Measurements from ENCODE around the gene UBE2L6. TPM values are rescaled to one million over a fixed set of nuclear protein-coding genes. Genes with fewer than 3 reads are reported as not detected.

UBE2L6 gene
- total and polyA plus RNA-seq, 2 of the 4 experiments (the other 2 are of a cell fraction) = 37.5 to 46.7 TPM

DNA sequence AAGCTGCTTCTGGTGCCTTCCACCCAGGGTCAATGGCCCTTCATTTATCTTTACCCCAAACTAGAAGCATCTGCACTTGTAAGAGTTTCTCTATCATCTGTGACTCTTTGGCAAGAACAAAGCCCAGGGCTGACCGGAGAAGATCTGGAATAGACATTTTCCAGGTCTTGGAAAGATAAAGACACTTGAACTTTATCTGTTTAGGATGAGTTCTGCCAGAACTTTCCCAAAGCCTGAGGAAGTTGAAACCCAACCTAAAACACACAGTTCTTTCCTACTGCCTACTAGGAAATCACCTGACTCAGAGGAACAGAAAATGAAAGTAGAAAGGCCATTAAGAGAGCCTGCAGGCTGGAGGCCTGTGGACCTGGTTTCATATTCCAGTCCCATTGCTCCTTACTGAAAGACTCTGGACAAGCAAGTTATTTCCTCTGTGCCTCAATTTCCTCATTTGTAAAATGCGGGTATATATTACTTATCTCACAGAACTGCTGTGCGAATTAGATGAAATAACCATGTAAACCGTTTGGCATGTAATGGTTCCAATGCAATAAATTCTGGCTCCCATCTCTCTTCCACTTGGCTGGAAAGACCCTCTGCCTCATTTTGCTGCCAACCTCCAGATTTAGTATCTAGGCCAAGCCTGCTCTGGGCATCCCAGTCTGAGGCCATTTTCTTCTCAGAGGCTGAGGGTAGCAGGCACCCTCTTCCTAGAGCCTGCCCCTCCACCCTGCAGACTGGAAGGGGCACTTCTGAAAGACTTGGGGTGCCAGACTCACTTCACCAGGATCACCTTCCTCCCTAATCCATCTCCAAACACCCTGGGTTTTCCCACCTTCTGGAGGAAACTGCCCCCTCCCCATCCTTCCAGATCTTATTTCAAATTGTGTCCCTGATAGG, 1.2 kb downstream of the UBE2L6 start:
- Histone ChIP-seq H3K4ac (ENCODE audit: low read depth, low read length) (peak overlapping the region; percentile 34), H4K5ac (ENCODE audit: low read depth, low read length) (peak overlapping the region; percentile 75), H2BK15ac (ENCODE audit: low read depth, low read length) (no peak overlapping the region; the same call in 2 of the 3 replicates), H2BK20ac (ENCODE audit: low read depth, low read length) (no peak overlapping the region), H4K20me1 (ENCODE audit: insufficient read depth, low read length) (0 out of 2 replicates have a peak, but pooled peaks cover 6% of the 10 kb centered on the region), H4K91ac (ENCODE audit: insufficient read depth, low read depth, low read length) (no peak overlapping the region), H3K79me1 (ENCODE audit: low read depth in 1 of 2, low read length in 2 of 2) (peaks cover 11 to 25% of the 10 kb centered on the region in 2 experiments; a peak in 3 of 4 replicates), H3K9ac (ENCODE audit: low read depth, low read length) (peak overlapping the region; percentile 75), H3K56ac (ENCODE audit: extremely low read depth, insufficient read depth, low read length) (no peak overlapping the region), H3K4me3 (ENCODE audit: insufficient read depth, low read depth, low read length) (peak overlapping the region; percentile 80), H2AFZ (replicated peaks; ENCODE audit: low read length, poor library complexity) (peak overlapping the region; percentile 62), H3K36me3 (ENCODE audit: control insufficient read depth, insufficient read depth, low read length) (no peaks in the 10 kb centered on the region), H2AK9ac (replicated peaks; ENCODE audit: low read depth, low read length, poor library complexity) (peak overlapping the region; percentile 89), H3K4me1 (ENCODE audit: control insufficient read depth, insufficient read depth, low read length) (peaks cover 11% of the 10 kb centered on the region), H3K27ac (ENCODE audit: insufficient read depth, low read length) (peak overlapping the region; percentile 57; the same call in 1 of the 2 replicates), H3K14ac (replicated peaks; ENCODE audit: low read depth, low read length) (peak overlapping the region; percentile 53), H3K9me1 (ENCODE audit: insufficient read depth, low read length) (peaks cover 4% of the 10 kb centered on the region; the same call in 1 of the 2 replicates), H3K4me2 (ENCODE audit: low read depth, low read length) (peak overlapping the region; percentile 98), H3K23ac (ENCODE audit: low read depth, low read length) (peak overlapping the region; percentile 30; the same call in 1 of the 2 replicates), H3K18ac (ENCODE audit: low read depth, low read length) (peak overlapping the region; percentile 7; the same call in 1 of the 2 replicates), H2BK5ac (ENCODE audit: low read depth, low read length, poor library complexity, severe bottlenecking) (peak overlapping the region; percentile 2), H3K9me3 (ENCODE audit: control insufficient read depth, insufficient read depth, low read length) (no peaks in the 10 kb centered on the region), H2AK5ac (ENCODE audit: low read depth, low read length) (peak overlapping the region; percentile 53; the same call in 1 of the 2 replicates), H2BK120ac (ENCODE audit: low read depth, low read length) (peak overlapping the region; percentile 21; the same call in 1 of the 2 replicates), H3K27me3 (ENCODE audit: control insufficient read depth, insufficient read depth, low read length) (no peaks in the 10 kb centered on the region), H4K8ac (ENCODE audit: low read depth in 2 of 2, low read length in 2 of 2) (peak overlapping the region; percentile 4 to 74)
- BruUV-seq (replicated peaks) = no TSS peak
- DNase-seq (peak; percentile 63), ATAC-seq (ENCODE audit: low read depth) (peak; percentile 12; the same call in 1 of the 2 replicates)
- POLR2A ChIA-PET (ENCODE audit: unreplicated experiment) = interaction anchor here (1.6 kb wide), 1 partner anchor 74 kb away, joined by 4 read pairs; no protein-coding TSS in a partner anchor
- intact Hi-C loops (cut with micrococcal nuclease) (loop anchor here (5.0 kb wide), 1 partner anchor 236 kb away; no protein-coding TSS in a partner anchor), dilution Hi-C loops (cut with HindIII; ENCODE audit: low sequenced_read_pairs, unreplicated experiment) (no loop called here), in situ Hi-C loops (cut with MboI; ENCODE audit: low sequenced_read_pairs) (loop anchor here (5.0 kb wide), 1 partner anchor 76 kb away; no protein-coding TSS in a partner anchor)
- TF ChIP-seq MAFK (IDR thresholded peaks at IDR 0.05; ENCODE audit: low read depth, low read length) = no peak
- no peak for TF ChIP-seq BHLHE40 (IDR thresholded peaks at IDR 0.05; ENCODE audit: low read depth, low read length)
- TF ChIP-seq MAZ (IDR thresholded peaks at IDR 0.05; ENCODE audit: borderline replicate concordance, low read depth, low read length) = no peak
- no peak for TF ChIP-seq FOS (IDR thresholded peaks at IDR 0.05; ENCODE audit: low read depth, low read length)
- CTCF ChIA-PET = interaction anchor here (1.3 to 2.2 kb wide), 2 partner anchors 78 kb away, joined by 4 to 12 read pairs; no protein-coding TSS in a partner anchor
- no CpG with 5 or more reads among the region's 4 CpGs for WGBS, 2 experiments (ENCODE audit: extremely low coverage in 2 of 2, insufficient read length in 1 of 2)

Measured in IMR-90 (cell line).